Thyroid gland (tissue), 4 donors: Measurements from ENCODE around the gene CFAP107. TPM values are rescaled to one million over a fixed set of nuclear protein-coding genes. Genes with fewer than 3 reads are reported as not detected.
"Not testable (repeated sequence)": the region's sequence is repeated elsewhere in the genome, so short reads cannot be mapped to it uniquely, and the experiment has no call there.

Experiments
- DNase-seq, 2 donors: peaks; one replicate each; pipeline ENCODE4 v3.0.0-alpha.2; 2019
- H3K27ac ChIP-seq, 3 donors: fragments of 200-600 bp; sonication (generic); 1 replicate in 2 of 3; 2 replicates in 1 of 3; pipeline ENCODE4 v1.5.1; 2016 to 2019; ENCODE audit warnings: mild to moderate bottlenecking in 1 of 3, moderate library complexity in 1 of 3
- H3K27me3 ChIP-seq: fragments of 200-600 bp; sonication (generic); one replicate; pipeline ENCODE4 v1.5.1; 2019
- H3K36me3 ChIP-seq, 2 donors: fragments of 200-600 bp; sonication (generic); one replicate each; pipeline ENCODE4 v1.5.1; 2016 to 2019
- H3K4me1 ChIP-seq, 2 donors: fragments of 200-600 bp; sonication (generic); one replicate each; pipeline ENCODE4 v1.5.1; 2017 to 2019
- H3K4me3 ChIP-seq, 3 donors: fragments of 200-600 bp; sonication (generic); replicated peaks in 1 of 3; 1 replicate in 2 of 3; 2 replicates in 1 of 3; pipeline ENCODE4 v1.5.1; 2016; ENCODE audit warnings: mild to moderate bottlenecking in 1 of 3
- H3K9me3 ChIP-seq: fragments of 200-600 bp; sonication (generic); one replicate; pipeline ENCODE4 v1.5.1; 2017
- CTCF ChIP-seq, 6 experiments: fragments of 200-600 bp in 3 of 6; fragments of 450-650 bp in 3 of 6; sonication (generic) in 3 of 6; IDR thresholded peaks; one replicate each; pipeline ENCODE4 v1.5.1; 2016 to 2019; ENCODE audit warnings: antibody characterized with exemption in 6 of 6, mild to moderate bottlenecking in 2 of 6, inconsistent platforms in 1 of 6, moderate library complexity in 1 of 6
- POLR2A ChIP-seq, 2 donors: fragments of 450-650 bp; IDR thresholded peaks; one replicate each; pipeline ENCODE4 v1.6.1; 2017; ENCODE audit warnings: antibody characterized with exemption in 2 of 2, mild to moderate bottlenecking in 2 of 2, moderate library complexity in 1 of 2
- WGBS, 2 donors: methylation state at CpG; one replicate each; pipeline ENCODE4 v1.1.5; 2017; 5-methylcytosine and 5-hydroxymethylcytosine counted together
- intact Hi-C: fragments of 100-400 bp; cut with DNase I; formaldehyde crosslinking; loops from one replicate; pipeline ENCODE4 v1.15.1; 2023
- total RNA-seq, 4 donors: library from RNA; depleted of rRNA; stranded (reverse); fragments of >200 nt; gene quantifications; one replicate each; pipeline ENCODE4 v1.2.3, GENCODE V29; 2016

CFAP107 gene
- total RNA-seq, 4 donors from 2014 or later, result not detected

- WGBS, 2 donors, result 84 to 86% methylated on average over 8 of the region's 8 CpGs
- DNase-seq, result no peak
- Histone ChIP-seq H3K27ac (no peak overlapping the region), H3K9me3 (no peaks in the 10 kb centered on the region), H3K36me3 (no peaks in the 10 kb centered on the region), H3K4me1 (no peaks in the 10 kb centered on the region), H3K27me3 (no peaks in the 10 kb centered on the region), H3K4me3 (no peak overlapping the region)
- intact Hi-C loops, result no loop called here
- no peak for TF ChIP-seq POLR2A (IDR thresholded peaks at IDR 0.05)
- TF ChIP-seq CTCF (IDR thresholded peaks at IDR 0.05), result no peak
These were observed 29.4 kb downstream of the CFAP107 start for GRCh38 chr1:12775443-12775842.

GRCh38 chr1:12776801-12777557 lies 31.0 kb downstream of the CFAP107 start:
- DNase-seq, result no peak
- 91% methylated on average over 12 to 13 of the region's 15 CpGs for WGBS, 2 donors
- H3K9me3 ChIP-seq, result no peaks in the 10 kb centered on the region
- H3K4me3 ChIP-seq, result no peak overlapping the region
- no peaks in the 10 kb centered on the region for H3K36me3 ChIP-seq
- H3K4me1 ChIP-seq, result no peaks in the 10 kb centered on the region
- intact Hi-C loops, result no loop called here
- TF ChIP-seq CTCF (IDR thresholded peaks at IDR 0.05), result no peak
- TF ChIP-seq POLR2A (IDR thresholded peaks at IDR 0.05), result no peak
- no peaks in the 10 kb centered on the region for H3K27me3 ChIP-seq
- no peak overlapping the region for H3K27ac ChIP-seq

- TF ChIP-seq POLR2A (IDR thresholded peaks at IDR 0.05) (no peak), CTCF (IDR thresholded peaks at IDR 0.05) (no peak)
- H3K9me3 ChIP-seq, result no peaks in the 10 kb centered on the region
- H3K36me3 ChIP-seq, result no peaks in the 10 kb centered on the region
- no peak overlapping the region for H3K4me3 ChIP-seq
- no peak overlapping the region for H3K27ac ChIP-seq
- no peaks in the 10 kb centered on the region for H3K27me3 ChIP-seq
- 72 to 90% methylated on average over 4 of the region's 4 CpGs for WGBS, 2 donors
- DNase-seq, result no peak
- intact Hi-C loops, result no loop called here
- no peaks in the 10 kb centered on the region for H3K4me1 ChIP-seq
These were observed 32.1 kb downstream of the CFAP107 start for GRCh38 chr1:12778061-12778460.

- intact Hi-C loops, result no loop called here
- no peaks in the 10 kb centered on the region for H3K27me3 ChIP-seq
- H3K4me3 ChIP-seq, result no peak overlapping the region
- no peak for DNase-seq
- no peaks in the 10 kb centered on the region for H3K9me3 ChIP-seq
- H3K36me3 ChIP-seq, result no peaks in the 10 kb centered on the region
- WGBS, 2 donors, result 91 to 93% methylated on average over 6 of the region's 6 CpGs
- H3K4me1 ChIP-seq, result no peaks in the 10 kb centered on the region
- TF ChIP-seq POLR2A (IDR thresholded peaks at IDR 0.05), result no peak
- TF ChIP-seq CTCF (IDR thresholded peaks at IDR 0.05), result no peak
- H3K27ac ChIP-seq, result no peak overlapping the region
These were observed 32.9 kb downstream of the CFAP107 start for GRCh38 chr1:12778907-12779306.

GRCh38 chr1:12781488-12781887 lies 35.5 kb downstream of the CFAP107 start:
- H3K36me3 ChIP-seq, H3K9me3 ChIP-seq, H3K4me3 ChIP-seq, H3K4me1 ChIP-seq, intact Hi-C loops, H3K27ac ChIP-seq, H3K27me3 ChIP-seq, DNase-seq: not testable (repeated sequence)
- 79 to 83% methylated on average over 5 of the region's 5 CpGs for WGBS, 2 donors
